ENCODE data around the gene MACF1.
A peak's percentile ranks its signal among the peaks of the same experiment; 100 is the strongest.

Gene MACF1

GRCh38 chr1:39268112-39268581 lies 63.7 kb downstream of the MACF1 start:
- Histone ChIP-seq H3K27me3 (replicated peaks; ENCODE audit: insufficient read depth, low read length) (no peaks in the 10 kb centered on the region), H3K9me2 (replicated peaks; ENCODE audit: insufficient read depth, low read length) (no peaks in the 10 kb centered on the region), H4K20me1 (ENCODE audit: insufficient read depth, low read length) (peaks cover 15% of the 10 kb centered on the region; the same call in 1 of the 2 replicates), H3K36me3 (replicated peaks; ENCODE audit: insufficient read depth, low read length) (no peaks in the 10 kb centered on the region), H3K9me3 (replicated peaks; ENCODE audit: insufficient read depth, low read length) (no peaks in the 10 kb centered on the region), H3K4me2 (ENCODE audit: low read depth, low read length) (peak overlapping the region; percentile 85), H3F3A (ENCODE audit: insufficient read depth, low read length) (peaks cover 65% of the 10 kb centered on the region), H3K27ac (ENCODE audit: low read length) (peak overlapping the region; percentile 90), H3K9ac (ENCODE audit: low read length) (peak overlapping the region; percentile 48; the same call in 1 of the 2 replicates), H2AFZ (ENCODE audit: low read length) (peak overlapping the region; percentile 54), H3K4me1 (ENCODE audit: low read length) (peaks cover 76% of the 10 kb centered on the region), H3K79me2 (ENCODE audit: low read length) (peaks cover 95% of the 10 kb centered on the region), H3K4me3 (ENCODE audit: low read length) (peak overlapping the region; percentile 69)
- TF ChIP-seq CTCF (IDR thresholded peaks at IDR 0.05; ENCODE audit: low read length) (no peak), EZH2 (optimal IDR thresholded peaks at IDR 0.05; ENCODE audit: low read depth, low read length) (no peak), EZH2phosphoT487 (IDR thresholded peaks at IDR 0.05; ENCODE audit: low read length) (no peak)
- peak; percentile 77 for DNase-seq

DNA sequence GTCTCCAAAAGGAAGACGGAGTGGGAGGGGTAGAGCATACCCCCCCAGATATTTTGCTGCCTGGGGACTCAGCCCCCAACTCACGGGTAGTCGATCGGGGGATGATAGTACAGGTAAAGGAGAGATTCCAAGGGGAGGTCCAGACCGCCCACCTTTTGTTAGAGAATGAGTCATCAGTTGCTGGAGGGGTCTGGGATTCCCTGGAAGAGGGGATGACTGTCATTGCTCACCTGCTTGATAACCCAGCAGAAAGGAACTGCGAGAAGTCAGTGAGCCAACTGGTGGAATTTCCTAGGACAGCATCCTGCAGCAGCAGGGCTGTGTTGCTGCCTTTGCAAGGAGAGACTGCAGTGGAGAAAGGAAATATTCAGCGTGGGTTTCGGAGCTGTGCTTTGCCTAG lies 64.4 kb downstream of the MACF1 start:
- Histone ChIP-seq H3K4me1 (ENCODE audit: low read length) (peaks cover 78% of the 10 kb centered on the region), H3K27ac (ENCODE audit: low read length) (peak overlapping the region; percentile 90), H3K9ac (ENCODE audit: low read length) (peak overlapping the region; percentile 48; the same call in 1 of the 2 replicates), H3K9me2 (replicated peaks; ENCODE audit: insufficient read depth, low read length) (no peaks in the 10 kb centered on the region), H3K4me2 (ENCODE audit: low read depth, low read length) (peak overlapping the region; percentile 85), H3K36me3 (replicated peaks; ENCODE audit: insufficient read depth, low read length) (no peaks in the 10 kb centered on the region), H2AFZ (ENCODE audit: low read length) (no peak overlapping the region), H3K79me2 (ENCODE audit: low read length) (peaks cover 97% of the 10 kb centered on the region), H3K27me3 (replicated peaks; ENCODE audit: insufficient read depth, low read length) (no peaks in the 10 kb centered on the region), H3F3A (ENCODE audit: insufficient read depth, low read length) (peaks cover 65% of the 10 kb centered on the region), H3K4me3 (ENCODE audit: low read length) (peak overlapping the region; percentile 69), H4K20me1 (ENCODE audit: insufficient read depth, low read length) (peaks cover 15% of the 10 kb centered on the region; the same call in 1 of the 2 replicates), H3K9me3 (replicated peaks; ENCODE audit: insufficient read depth, low read length) (no peaks in the 10 kb centered on the region)
- no peak for DNase-seq
- TF ChIP-seq EZH2phosphoT487 (IDR thresholded peaks at IDR 0.05; ENCODE audit: low read length) (no peak), CTCF (IDR thresholded peaks at IDR 0.05; ENCODE audit: low read length) (no peak), EZH2 (optimal IDR thresholded peaks at IDR 0.05; ENCODE audit: low read depth, low read length) (no peak)

GRCh38 chr1:39269349-39269748 lies 64.9 kb downstream of the MACF1 start:
- DNase-seq = no peak
- Histone ChIP-seq H3K27ac (ENCODE audit: low read length) (peak overlapping the region; percentile 90), H3K4me3 (ENCODE audit: low read length) (peak overlapping the region; percentile 69), H4K20me1 (ENCODE audit: insufficient read depth, low read length) (peaks cover 15% of the 10 kb centered on the region; the same call in 1 of the 2 replicates), H2AFZ (ENCODE audit: low read length) (no peak overlapping the region), H3K79me2 (ENCODE audit: low read length) (peaks cover 96% of the 10 kb centered on the region), H3K4me2 (ENCODE audit: low read depth, low read length) (peak overlapping the region; percentile 85), H3F3A (ENCODE audit: insufficient read depth, low read length) (peaks cover 65% of the 10 kb centered on the region), H3K9ac (ENCODE audit: low read length) (peak overlapping the region; percentile 48; the same call in 1 of the 2 replicates), H3K9me2 (replicated peaks; ENCODE audit: insufficient read depth, low read length) (no peaks in the 10 kb centered on the region), H3K9me3 (replicated peaks; ENCODE audit: insufficient read depth, low read length) (no peaks in the 10 kb centered on the region), H3K27me3 (replicated peaks; ENCODE audit: insufficient read depth, low read length) (no peaks in the 10 kb centered on the region), H3K4me1 (ENCODE audit: low read length) (peaks cover 78% of the 10 kb centered on the region), H3K36me3 (replicated peaks; ENCODE audit: insufficient read depth, low read length) (no peaks in the 10 kb centered on the region)
- TF ChIP-seq EZH2 (optimal IDR thresholded peaks at IDR 0.05; ENCODE audit: low read depth, low read length) (no peak), EZH2phosphoT487 (IDR thresholded peaks at IDR 0.05; ENCODE audit: low read length) (no peak), CTCF (IDR thresholded peaks at IDR 0.05; ENCODE audit: low read length) (no peak)
